IPS-18c (cell line): ENCODE data around the gene MRGPRF.

ENCODE experiments used
- H3K4me3 ChIP-seq: 2 replicates; pipeline ENCODE4 v1.7.0; 2013; ENCODE audit warnings: low read depth, mild to moderate bottlenecking, low read length, moderate library complexity; ENCODE audit not compliant: insufficient read depth
- H3K9me3 ChIP-seq: one replicate; pipeline ENCODE4 v1.6.1; 2013; ENCODE audit warnings: mild to moderate bottlenecking, low read length, moderate library complexity; ENCODE audit not compliant: control insufficient read depth, insufficient read depth

Gene MRGPRF

DNA sequence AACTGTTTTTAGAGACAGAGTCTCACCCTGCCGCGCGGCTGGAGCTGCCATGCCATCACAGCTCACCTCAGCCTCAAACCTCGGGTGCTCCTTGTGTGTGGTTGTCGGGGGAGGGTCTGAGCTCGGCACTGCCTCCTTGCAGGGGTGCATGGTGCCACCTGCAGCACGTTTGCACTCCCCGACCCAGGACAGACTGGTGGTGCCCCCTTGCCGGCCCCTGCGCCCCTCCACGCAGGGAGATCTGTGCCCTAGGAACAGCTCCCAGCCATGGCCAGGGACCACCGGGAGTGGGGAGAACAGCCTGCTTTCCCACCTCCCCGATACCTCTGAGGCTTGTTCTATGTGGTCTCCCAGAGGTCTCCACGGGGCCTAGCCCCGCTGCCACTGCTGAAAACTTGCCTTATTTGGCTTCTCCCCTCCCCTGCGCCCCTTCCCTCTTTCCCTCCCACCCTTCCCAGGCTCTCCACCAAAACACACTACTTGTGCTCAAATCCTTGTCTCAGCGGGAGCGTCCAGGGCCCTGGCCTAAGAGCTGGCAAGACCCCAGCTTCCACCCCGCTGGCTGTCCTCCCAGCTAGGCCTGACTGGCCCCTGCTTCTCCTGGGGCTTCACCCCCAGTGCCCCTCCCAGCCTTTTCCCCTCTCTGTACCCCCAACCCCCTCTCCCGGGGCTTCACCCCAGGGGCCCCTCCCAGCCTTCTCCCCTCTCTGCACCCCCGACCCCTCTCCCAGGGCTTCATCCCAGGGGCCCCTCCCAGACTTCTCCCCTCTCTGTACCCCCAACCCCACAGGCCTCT is 22.3 kb upstream of the MRGPRF start:
- Histone ChIP-seq H3K4me3 (no peak overlapping the region), H3K9me3 (no peaks in the 10 kb centered on the region)

DNA sequence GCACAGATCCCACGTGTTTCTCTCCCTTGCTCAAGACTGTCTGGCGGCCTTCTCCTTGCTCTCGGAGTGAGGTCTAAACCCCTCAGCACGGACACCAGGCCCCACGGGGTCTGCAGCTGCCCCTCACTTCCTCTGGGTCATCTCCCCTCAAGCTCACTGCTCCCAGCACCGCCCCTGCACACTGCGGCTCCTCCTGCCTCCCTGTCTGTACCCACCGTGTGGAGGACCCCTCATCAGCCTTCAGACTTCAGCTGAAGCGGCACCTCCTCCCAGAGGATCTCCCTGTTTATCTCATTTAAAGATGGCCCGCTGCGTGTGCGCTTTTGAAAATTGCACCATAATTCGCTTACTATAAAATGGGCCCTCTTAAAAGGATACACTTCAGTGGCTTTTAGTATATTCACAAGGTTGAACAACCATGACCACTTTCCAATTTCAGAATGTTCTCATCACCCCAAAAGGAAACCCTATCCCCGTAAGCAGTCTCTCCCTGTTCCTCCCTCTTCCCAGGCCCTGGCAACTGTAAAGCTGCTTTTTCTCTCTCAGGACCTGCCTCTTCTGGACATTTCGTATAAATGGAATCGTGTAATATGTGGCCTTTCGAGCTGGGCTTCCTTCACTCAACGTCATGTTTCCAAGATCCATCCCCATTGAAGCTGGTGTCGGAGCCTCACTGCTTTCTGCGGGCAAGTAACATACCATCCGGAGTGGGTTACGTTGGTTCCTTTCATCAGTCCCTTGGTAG is 21.2 kb upstream of the MRGPRF start:
- Histone ChIP-seq H3K4me3 (no peak overlapping the region), H3K9me3 (no peaks in the 10 kb centered on the region)

DNA sequence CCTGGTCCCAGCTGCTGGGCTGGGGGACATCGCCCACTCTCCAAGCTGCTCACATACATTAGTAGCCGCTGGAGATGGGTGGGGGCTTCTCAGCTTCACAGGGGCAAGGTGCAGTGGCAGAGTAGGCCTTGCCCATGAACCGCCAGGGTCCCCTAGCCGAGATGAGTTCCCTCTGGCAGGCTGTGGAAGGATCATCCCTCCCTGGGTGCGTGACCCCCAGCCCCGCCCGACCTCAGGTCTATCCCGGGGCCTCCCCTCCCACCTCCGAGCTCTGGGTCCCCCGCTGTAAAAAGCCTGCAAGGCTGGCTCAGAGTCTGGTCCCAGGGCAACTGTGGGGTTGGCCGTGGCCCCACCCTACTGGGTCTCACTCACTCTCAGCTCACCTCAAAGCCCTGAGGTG is 20.4 kb upstream of the MRGPRF start:
- Histone ChIP-seq H3K4me3 (no peak overlapping the region), H3K9me3 (no peaks in the 10 kb centered on the region)

DNA sequence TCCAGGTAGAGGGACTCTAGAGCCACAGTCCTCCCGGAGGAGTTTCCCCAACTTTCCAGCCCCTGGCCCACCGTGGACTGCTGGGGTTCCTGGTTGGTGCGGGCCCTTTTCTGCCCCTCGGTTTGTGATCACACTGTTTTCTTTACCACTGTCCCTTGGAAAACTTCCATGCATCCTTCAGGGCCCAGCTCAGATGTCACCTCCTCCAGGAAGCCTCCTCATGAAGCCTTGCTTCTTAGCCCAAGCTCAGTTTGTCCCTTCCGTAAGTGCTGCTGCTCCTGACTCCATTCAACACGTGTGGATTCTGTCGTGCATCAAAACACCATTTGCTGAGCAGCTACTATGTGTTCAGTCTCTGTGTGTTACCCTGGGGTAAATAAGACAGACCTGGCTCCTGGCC is 19.8 kb upstream of the MRGPRF start:
- H3K9me3 ChIP-seq = no peaks in the 10 kb centered on the region
- H3K4me3 ChIP-seq = no peak overlapping the region

DNA sequence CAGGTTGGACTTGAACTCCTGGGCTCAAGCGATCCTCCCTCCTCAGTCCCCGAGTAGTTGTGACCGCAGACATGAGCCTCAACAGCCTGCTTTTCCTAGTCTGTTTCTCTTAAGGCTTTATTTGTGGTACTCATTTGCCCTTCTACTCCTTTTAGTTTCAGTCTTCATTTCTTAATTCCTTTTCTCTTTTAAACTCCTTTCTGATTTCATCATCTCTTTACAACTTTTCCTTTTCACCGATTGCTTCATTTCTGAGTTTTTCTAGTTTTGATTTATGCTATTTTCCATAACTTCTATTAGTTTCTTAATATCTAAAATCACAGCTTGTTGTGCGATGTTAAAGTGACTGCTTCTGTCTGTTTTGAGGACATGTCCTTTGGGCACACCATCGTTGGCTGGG is 17.3 kb upstream of the MRGPRF start:
- H3K4me3 ChIP-seq = no peak overlapping the region
- no peaks in the 10 kb centered on the region for H3K9me3 ChIP-seq

DNA sequence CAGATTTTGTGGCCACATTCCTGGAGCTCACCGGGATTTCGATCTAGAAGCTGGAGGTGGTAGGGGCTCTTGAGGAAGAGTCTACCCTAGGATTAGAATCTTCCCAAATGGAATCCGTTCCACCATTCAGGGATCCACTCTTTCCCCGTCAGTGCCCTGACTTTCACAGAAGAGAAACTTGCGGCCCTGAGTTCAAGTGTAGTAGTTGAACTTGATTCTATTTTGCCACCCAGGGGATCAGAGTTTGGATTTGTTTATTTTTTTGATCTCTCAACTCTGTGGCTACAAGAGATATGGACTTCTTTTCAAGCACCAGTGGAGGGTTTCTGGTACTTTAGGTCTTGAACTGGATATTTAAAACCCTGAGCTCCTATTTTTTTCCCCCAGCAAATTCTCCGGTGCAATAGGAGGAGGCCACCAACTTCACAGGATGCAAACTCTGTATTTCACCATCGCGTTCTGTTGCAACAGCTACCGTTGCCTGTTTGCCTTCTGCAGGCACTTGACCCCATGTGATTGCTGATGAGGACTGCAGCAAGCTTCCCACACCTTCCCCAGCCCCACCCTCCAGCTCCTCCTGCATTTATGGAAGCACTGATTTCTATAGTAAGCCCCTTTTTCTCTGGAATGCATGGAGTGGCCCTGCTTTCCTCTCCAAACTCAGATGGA is 14.8 kb upstream of the MRGPRF start:
- Histone ChIP-seq H3K9me3 (no peaks in the 10 kb centered on the region), H3K4me3 (no peak overlapping the region)

DNA sequence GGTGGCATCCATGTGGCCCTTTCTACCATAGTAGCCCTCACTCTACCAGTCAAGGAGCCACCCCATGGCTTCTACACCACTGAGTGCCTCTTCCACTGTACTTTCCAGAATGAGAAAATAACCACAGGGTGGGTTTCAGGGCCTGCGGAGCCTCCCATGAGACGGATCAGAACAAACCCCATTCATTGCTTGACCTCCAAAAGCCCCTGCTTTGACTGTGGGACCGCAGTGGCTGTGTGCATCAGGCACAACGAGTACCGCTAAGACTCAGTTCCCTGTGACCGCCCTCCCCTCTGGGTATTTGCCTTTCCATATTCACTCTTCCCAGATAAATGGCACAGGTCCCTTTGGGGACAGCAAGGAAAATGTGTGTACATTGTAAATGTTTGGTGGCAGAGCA is 11.5 kb upstream of the MRGPRF start:
- no peak overlapping the region for H3K4me3 ChIP-seq
- H3K9me3 ChIP-seq = peaks cover 2% of the 10 kb centered on the region

DNA sequence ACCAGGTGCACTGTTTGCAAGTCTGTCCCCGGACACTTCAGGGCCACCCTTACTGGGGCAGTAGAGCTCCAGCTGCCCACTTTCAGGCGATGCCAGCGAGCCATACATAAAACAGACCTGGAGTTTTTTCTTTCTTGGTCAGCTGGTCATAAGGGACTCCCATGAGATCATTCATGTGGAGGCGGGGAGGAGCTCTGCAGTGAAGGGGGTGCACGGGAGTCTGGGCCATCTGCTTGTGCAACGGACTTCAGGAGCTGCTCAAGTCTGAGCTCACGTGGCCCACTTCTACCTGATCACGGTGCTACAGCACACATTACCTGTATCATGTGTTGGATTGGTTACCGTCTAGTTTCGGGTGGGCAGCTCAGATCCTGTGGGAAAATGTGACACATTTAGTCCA is 9.2 kb upstream of the MRGPRF start:
- H3K4me3 ChIP-seq = no peak overlapping the region

DNA sequence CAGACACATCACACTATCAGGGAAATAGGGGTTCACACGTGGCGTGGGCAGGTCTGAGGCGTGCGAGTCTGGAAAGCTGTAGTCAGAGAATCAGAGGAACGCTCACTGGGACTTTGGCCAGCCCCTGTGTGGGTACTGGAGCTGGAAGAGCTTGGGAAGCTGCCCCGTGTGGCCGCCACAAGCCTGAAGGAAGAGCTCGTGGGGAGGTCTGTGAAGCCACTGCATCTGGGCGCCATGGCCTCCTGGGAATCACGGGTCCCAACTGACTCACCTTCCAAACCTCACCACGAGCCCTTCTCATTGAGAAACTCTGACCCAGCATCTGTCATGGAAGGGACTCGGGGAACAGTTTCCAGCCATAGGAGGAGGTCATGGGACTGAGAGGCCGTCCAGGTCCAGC is 5.9 kb upstream of the MRGPRF start:
- H3K9me3 ChIP-seq = peaks cover 4% of the 10 kb centered on the region
- no peak overlapping the region for H3K4me3 ChIP-seq

More for the DNA sequence above, 9.2 kb upstream of the MRGPRF start:
- peaks cover 2% of the 10 kb centered on the region for H3K9me3 ChIP-seq

DNA sequence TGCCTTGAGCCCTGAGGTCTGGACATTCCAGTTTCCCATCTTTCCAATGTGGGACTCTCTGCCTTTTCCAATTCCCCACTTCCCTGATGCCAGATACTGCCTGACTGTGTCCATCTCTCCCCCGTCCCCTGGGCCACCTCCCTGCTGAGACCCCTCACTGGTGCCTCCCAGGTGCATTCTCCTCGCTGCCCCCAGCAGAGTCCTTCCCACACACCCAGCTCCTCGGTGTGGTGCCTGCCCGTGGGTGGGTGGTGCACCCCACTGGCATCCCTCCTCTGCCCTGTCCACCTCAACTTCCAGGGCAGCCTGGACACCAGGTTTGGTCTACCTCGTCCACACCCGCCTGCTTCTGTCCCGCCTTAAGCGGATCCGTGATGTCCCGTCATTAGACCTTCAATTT is 4.9 kb upstream of the MRGPRF start:
- Histone ChIP-seq H3K4me3 (no peak overlapping the region), H3K9me3 (peaks cover 5% of the 10 kb centered on the region)

DNA sequence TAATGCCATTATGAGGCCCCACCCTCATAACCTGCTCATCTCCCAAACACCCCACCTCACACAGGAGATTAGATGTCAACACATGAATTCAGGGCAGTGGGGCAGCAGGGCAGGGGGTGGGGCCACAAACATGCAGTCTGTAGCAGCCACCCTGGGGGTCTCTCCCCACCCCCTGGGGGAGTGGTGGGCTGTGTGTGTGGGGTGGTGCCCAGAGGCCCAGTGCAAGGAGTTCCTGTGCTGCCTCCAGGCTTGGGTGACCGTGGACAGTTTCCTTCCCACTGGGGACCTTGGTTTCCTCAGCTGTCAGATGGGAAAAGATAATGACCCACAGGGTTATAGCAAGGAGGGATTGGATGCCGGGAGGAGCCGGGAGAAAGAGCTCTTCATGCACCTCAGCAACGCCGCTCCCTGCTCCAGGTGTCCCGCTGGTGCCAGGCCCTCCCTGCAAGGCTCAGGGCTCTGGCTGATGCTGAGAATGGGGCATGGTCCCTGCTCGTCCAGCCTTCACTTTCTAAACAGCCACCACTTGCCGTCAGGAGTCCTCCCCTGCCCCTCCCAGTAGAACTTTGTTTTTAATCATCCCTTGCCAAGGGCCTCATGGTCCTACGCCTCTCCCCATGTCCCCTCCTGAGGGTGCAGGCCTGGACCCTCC is 2.0 kb upstream of the MRGPRF start:
- Histone ChIP-seq H3K9me3 (peaks cover 6% of the 10 kb centered on the region), H3K4me3 (no peak overlapping the region)

DNA sequence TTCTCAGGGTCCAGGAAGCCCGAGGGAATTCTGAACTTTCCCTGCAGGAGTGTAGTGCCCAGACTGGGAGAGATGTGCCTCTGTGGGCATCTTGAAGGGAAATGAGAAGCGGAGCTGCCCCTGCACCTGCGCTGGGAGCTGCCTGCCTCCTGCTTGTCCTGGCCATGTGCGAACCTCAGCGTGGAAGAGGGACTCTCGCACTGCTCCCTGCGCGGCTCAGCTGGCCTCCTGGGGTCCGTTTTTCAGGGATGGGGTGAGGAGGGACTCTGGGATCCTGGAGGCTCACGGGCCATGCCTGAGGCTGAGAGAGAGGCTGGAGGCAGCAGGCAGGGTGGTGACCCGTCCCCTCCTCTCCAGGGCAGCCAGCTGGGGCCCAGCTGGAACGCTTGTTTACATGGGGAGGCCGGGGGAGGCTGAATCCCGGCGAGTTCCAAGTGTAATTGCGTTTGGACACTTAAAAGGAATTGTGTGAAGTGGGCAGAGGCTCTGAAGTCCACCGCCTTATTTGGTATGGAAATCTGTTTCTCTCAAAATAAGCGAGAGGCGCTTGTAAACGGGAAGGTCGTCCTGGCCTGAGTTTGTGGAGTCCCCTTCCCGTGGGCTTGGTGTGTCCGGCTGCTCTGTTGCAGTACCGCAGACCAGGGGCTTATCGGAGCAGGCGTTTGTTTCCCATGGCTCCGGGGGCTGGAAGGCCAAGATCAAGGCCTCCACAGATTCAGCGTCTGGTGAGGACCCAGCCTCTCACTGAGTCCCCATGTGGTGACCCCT is 1.2 kb upstream of the MRGPRF start:
- Histone ChIP-seq H3K9me3 (peaks cover 6% of the 10 kb centered on the region), H3K4me3 (no peak overlapping the region; the same call in 1 of the 2 replicates)

DNA sequence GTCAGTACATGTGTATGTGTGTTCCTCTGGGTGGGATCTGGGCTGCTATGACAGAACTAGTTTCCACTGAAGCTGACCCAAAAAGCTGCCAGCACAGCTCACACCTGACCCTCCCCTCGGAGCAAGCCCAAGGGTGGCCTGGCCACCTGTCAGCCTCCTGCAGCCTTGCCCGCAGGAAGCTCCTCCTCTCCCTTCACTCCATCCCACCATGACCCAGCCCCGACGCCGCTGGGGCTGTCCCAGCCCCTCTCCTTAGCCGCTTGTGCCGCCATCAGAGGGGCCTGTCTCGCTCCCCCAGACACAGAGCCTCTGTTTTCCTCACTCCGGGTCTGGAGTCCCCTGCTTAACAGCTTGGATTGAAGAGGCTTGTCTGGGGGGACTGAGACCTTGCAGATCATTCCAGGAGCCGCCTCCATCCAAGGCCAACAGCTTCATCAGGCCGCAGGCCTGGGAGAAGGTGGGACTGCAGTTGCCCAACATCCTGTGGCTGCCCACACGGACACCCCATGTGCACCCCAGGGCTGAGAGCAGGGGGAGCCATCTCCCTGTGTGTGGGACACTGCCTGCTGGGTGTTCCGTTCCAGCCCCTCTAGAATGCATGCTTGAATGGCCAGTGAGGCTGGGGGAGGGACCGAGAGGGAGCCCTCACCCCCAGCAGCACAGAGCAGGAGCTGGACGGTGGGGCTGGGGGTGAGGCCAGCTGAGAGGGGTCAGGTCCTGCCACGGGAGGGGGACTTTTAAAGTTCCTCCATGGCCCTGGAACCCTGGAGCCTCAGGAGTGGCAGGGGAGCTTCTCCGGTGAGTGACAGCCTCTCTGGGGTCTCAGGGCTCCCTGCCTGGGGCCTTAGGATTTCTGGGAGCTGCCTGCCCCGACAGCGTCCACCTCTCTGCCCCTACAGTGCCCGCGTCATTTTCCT is 696 bp downstream of the MRGPRF start:
- H3K9me3 ChIP-seq = peaks cover 6% of the 10 kb centered on the region
- H3K4me3 ChIP-seq = peak overlapping the region; percentile 51

DNA sequence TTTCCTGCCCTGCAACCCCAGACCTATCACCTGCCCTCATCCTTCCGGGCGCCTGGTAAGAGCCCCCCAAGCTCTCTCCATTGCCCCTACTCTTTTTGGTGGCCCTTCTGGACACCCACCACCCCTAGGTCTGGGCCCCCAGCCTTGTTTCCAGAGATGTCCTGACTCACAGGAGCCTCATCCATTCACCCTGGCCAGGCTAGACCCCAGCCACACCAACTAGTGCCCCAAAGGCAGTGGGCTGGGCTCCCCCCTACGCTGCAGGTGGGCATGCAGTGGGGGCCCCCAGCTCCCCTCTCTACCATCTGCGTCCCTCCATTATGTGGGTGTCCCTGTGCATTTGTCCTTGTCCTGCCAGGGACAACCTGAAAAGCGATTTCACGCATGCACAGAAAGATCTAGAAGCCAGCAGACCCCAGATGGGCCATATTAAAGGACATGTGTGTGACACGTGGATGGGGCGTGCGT is 1.4 kb downstream of the MRGPRF start:
- H3K4me3 ChIP-seq = no peak overlapping the region
- H3K9me3 ChIP-seq = peaks cover 6% of the 10 kb centered on the region

DNA sequence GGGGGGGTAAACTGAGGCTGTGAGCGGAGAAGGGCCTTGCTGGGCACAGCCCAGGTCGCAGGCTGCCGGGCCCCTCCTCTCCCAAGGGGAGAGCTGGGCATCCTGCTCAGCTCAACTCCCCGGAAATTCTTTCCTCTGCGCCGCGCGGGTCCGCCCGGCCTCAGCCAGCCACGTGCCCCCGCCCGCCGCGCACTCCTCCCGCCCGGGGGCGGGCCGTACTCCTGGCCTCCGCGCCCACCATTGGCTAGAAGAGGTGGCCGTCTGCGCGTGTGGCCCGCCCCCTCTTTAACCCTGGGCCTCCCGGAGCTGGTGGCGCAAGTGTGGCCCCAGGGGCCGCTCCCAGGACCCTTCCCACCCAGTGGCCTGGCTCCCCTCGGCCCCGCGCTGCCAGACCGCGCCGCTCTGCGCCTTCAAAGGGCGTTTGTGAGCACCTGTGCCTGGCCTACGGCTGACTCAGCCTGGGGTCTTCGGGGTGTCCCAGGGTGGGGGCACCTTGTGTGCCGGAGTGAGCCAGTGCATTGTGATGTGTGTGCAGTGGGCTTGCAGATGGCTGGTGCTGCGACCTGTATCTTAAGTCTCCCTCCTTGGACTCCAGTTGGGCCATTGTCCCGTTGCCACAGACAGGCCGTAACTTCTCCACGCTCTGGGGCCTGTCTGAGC is 2.0 kb downstream of the MRGPRF start:
- Histone ChIP-seq H3K9me3 (peaks cover 6% of the 10 kb centered on the region), H3K4me3 (peak overlapping the region; percentile 24)
